Medulla oblongata (tissue), 1 donor: Measurements from ENCODE around the gene MTUS2.

Experiments used
- DNase-seq: peaks from one replicate; pipeline ENCODE4 v3.0.0-alpha.2; 2015; ENCODE audit errors: extremely low spot score

Gene MTUS2

DNA sequence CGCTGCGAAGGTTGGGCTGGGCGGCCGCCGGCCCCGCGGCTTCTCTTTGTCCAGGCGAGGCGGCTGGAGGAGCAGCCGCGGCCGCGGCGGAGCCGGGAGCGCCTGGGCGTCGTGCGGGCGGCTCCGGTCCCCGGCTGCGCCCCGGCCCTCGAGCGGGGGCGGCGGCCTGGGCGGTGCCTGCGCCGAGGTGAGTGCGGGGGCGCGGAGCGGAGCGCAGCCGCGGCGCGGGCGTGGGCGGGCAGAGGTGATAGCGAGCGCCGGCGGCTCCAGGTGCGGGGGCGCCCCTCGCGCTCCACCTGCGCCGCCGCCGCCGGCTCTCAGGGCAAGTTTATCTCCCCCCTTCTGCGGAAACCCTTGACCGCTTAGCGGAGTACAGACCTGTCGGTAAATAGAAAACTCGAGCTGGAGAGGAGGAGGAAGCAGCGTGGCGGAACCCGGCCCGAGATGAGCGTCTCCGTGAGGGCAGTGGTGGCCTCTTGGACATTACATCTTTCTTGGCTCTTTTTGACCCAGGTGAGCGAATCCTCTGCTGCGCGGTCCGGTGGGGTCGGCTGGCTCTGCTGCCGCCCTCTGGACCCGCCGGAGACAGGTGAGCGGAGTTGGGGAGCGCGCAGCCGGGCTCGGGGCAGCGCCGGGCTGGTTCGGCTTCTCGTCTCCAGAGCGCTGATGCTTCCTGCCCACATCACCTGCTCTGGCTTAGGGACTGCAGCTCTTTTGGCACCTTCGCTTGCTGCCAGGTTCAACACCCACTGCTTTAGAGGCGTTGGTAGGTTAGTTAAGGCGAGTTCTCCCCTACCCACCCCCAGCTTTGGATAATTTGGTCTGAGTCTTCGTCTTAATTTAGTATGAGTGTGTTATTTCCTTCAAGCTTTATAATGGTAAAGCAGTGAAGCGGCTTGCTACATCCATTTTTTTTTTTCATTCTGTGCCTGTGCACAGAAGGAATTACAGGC lies at the start of gene MTUS2:
TSS of gene MTUS2 (plus strand) at position 241 of the 953 bp plus-strand sequence.
- DNase-seq = no peak

GRCh38 chr13:28778308-28779215 lies 41.6 kb upstream of the MTUS2 start:
- DNase-seq = no peak

DNA sequence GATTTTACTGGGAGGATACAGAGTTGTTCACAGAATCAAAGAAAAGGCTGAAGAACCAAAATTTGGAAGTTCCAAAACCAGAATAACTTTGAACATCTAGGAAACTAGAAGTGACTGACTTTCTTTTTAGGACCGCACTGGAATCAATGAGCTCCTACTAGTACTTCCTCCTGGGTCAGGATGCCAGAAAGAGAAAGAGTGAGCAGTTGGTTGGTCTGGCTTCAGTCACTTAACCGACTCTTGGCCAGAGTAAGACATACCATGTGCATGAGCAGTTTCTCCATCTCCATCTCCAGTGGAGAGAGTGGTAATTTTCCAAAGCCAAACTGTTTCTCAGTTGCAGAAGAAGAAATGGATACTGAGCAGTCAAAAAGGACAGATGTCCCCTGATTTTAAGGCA lies 27.1 kb upstream of the MTUS2 start:
- peak; percentile 6 for DNase-seq

DNA sequence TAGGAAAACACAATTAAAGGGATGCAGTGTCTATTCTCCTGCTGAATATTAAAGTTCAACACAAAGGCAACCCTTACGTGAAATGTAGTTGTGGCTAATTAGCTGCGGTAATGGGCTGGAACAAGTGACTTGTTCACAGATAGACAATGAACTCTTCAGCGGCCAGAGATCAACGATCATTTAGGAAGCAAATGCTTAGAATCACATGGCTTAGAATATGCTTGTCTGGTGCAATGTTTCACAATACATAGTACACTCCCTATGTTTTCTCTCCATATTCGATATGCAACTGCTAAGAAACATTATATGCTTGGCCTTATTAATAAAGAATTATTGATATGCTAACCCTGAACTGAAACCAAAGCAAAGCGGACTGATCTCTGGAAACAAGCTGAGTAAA lies 25.7 kb upstream of the MTUS2 start:
- DNase-seq = no peak

- DNase-seq = no peak
These were observed 23.2 kb upstream of the MTUS2 start for GRCh38 chr13:28796938-28797257.

DNA sequence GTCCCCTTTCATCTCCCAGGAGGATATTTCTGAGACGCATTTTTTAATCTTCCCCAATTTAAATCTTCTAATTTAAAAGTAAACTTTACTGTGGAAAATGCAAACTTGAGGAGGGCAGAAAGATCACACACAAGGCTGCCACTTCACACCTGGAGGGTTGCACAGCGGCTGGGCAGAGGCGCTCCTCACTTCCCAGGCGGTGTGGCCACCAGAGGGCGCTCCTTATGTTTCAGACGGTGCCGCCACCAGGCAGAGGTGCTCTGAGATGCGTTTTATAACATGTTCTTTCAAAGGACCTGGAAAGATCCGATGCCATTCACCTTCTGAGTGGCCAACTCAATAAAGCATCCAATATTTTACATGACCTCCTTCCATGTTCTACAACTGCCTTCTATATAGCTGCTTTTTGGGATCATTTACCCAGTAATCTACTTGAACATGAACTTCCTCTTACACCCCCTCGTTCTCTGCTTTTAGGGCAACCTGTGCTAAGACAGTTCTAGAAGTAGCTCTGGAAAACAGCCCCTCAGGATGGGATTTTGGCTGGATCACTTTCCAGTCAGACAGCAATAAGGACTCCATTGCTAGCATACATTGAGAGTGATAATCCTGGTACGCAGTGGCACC lies 14.8 kb upstream of the MTUS2 start:
- no peak for DNase-seq

DNA sequence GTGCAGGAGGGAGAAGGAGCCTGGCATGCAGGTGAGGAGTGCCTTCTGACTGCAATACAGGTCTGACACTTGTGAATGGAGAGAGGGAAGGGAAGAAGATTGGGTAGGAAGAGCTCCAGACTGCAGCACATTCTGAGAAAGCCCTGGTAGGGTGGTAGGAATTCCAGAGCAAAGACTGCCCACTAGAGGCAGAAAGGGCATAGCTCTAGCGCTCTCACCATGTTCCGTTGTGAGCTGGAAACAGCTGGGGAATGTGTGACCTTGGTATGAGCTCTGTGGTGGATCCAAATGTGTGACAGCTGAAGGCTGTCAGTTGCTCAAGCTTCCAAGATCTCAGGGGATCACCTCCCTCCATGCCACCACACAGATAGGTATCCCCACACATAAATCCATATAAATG lies 2.9 kb upstream of the MTUS2 start:
- no peak for DNase-seq

DNA sequence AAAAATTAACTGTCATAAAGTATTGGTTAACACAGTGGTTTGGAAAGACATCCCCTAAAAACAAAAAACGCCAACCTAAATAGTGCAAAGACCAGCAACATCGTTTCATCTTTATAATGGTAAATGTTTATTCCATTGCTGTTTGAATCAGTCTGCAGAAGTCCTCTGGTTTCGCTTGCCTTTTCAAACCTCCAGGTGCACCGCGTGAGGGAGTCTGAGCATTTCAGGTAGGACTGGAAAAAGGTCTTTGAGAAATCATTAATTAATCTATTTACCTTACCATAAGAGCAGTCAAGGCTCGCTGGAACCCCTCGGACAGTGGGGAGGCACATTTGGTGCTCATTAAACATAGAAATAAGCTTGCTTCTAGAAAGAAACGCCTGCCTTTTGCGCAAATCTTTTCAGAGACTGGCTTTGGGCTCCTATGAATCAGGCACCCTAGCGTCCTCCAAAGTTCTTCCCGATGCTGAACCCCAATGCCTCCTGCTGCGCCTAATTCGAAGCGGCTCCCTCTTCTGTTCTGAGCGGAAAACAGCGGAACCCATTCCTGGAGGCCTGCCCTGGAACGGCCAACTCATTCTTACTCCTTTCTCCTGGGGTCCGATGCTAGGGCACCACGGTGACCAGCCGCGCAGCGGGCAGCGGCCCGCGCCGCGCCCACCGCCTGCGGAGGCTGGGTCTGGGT lies 951 bp upstream of the MTUS2 start:
- no peak for DNase-seq

GRCh38 chr13:28819735-28820098 lies 422 bp upstream of the MTUS2 start:
- peak; percentile 11 for DNase-seq

- no peak for DNase-seq
These were observed 2.0 kb downstream of the MTUS2 start for GRCh38 chr13:28822151-28822550.

GRCh38 chr13:28822801-28823200 lies 2.7 kb downstream of the MTUS2 start:
- no peak for DNase-seq

GRCh38 chr13:28825379-28825778 lies 5.2 kb downstream of the MTUS2 start:
- DNase-seq = no peak

GRCh38 chr13:28826368-28826767 lies 6.2 kb downstream of the MTUS2 start:
- DNase-seq = no peak

DNA sequence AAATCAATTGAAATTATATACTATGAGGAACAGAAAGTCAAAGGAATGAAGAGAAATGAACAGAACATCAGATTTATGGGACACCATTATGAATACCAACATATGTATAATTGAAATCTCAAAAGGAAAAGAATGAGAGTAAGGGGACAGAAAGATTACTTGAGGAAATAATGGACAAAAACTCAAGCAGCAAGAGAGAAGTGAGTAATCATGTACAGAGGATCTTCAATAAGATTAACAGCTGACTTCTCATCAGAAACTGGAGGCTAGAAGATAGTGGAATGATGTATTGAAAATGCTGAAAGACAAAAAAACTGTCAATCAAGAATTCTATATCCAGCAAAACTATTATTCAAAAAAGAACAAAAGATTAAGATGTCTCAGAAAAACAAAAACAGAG lies 10.4 kb downstream of the MTUS2 start:
- DNase-seq = no peak

DNA sequence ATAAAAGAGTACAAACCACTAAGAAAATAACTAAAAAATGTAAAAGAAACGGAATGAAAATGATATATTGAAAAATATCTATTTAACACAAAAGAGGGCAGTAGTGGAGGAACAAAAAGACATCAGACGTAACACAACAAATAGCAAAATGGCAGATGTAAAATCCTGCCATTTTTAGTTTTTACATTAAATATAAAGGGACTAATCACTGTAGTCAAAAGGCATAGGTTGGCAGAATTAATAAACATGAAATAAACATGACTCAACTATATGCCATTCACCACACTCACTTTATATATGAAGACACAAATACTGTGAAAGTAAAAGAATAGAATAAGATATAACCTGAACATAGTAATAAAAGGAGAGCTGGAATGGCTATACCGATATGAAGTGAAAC lies 11.0 kb downstream of the MTUS2 start:
- no peak for DNase-seq

- no peak for DNase-seq
These were observed 17.0 kb downstream of the MTUS2 start for GRCh38 chr13:28837111-28837510.

DNA sequence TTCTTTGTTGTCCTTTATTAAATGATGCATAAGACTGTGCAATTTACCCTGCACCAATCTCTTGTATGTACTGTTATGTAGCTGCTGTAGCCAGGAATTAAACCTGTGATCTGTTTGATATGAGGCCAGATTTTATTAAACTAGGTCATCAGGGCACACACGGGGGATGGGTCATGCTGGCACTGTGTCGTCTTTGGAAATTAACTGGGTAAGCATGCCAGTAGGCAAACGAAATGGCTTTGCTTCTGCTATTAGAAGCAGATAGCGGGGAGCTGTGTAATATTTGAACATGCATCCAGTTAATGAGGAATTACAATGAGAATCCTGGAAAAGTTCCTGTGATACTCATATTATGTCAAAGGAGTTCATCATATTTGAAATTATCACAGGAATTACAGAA lies 23.5 kb downstream of the MTUS2 start:
- DNase-seq = no peak

DNA sequence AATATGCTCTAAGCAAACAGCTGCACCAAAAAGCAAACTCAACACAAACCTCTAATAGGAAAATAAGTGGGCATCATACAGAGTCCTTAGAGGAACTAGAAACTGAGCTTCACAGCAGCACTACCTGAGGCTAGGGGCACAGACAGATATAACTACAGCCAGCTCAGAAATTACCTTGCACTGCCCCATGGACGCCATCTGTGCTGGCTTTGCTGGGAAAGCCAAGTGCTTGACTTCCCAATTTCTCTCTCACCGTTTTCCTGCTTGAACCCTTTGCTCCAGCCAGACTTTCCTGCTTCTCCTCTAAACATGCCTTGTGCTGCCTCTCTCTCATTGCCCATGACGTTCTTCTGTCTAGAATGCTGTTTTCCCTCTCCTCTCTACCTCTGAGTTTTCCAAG lies 29.3 kb downstream of the MTUS2 start:
- no peak for DNase-seq

GRCh38 chr13:28850226-28850625 lies 30.1 kb downstream of the MTUS2 start:
- DNase-seq = no peak

GRCh38 chr13:28851422-28851821 lies 31.3 kb downstream of the MTUS2 start:
- no peak for DNase-seq

DNA sequence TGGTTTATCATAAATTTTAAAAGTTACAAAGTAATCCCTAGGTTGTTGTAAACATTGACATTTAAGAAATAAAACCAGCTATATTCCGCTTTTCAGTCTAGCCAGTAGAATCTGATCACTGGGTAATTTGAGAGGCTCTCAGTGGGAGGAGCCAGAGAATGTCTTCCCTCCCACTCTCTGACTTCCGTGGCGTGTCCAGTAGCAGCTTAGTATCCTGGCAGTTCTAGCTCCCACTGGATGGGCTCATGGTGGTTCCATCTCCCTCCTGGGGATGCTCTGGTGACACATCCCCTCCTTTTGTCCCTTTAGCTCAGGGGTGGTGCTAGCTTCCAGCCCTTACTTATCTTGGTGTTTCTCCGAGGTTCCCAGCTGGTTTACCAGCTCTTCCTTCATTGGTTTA lies 34.5 kb downstream of the MTUS2 start:
- DNase-seq = no peak

- DNase-seq = no peak
These were observed 36.1 kb downstream of the MTUS2 start for GRCh38 chr13:28856287-28856686.
